GM12875 (cell line): ENCODE results near the gene ME3.

Source experiments
- H3K4me3 ChIP-seq: one replicate; pipeline ENCODE4 v1.5.1; 2011; ENCODE audit warnings: low read depth, low read length, control low read depth
- TF ChIP-seq, protein P1 (sequence below): IDR thresholded peaks from 2 replicates; pipeline ENCODE4 v1.5.1; 2011; ENCODE audit warnings: low read depth, mild to moderate bottlenecking, control low read depth, inconsistent platforms, low read length, moderate library complexity, borderline replicate concordance; ENCODE audit not compliant: insufficient read depth

The ME3 gene

DNA sequence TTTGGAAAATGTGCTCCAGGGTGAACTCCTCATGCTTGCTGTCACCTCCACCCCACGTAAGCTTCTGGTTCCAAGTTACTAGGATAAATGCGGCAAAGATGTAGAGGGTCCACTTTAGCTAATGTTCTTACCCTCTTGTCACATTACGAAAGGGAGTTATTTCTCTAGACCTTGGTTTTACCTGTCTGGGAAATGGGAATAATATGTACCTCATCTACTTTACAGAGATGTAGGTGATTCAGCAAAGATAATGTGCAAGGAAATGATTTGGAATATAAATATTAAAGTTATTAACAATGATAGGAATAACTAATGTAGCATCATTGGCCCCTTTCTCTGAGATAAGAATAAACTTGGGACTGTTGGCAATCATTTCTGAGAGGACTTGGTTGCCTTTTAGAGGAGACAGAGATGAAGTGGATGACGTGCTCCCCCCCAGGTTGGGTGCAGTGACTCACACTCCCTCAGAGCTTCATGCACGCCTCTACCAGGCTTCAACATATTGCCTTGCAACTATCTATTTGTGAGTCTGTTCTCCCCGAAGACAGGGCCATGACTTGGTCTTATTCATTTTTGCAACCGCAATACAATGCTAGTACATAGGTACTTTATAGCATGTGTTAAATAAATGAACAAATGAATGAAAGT, 97.1 kb downstream of the ME3 start:
- TF ChIP-seq, protein P1, sequence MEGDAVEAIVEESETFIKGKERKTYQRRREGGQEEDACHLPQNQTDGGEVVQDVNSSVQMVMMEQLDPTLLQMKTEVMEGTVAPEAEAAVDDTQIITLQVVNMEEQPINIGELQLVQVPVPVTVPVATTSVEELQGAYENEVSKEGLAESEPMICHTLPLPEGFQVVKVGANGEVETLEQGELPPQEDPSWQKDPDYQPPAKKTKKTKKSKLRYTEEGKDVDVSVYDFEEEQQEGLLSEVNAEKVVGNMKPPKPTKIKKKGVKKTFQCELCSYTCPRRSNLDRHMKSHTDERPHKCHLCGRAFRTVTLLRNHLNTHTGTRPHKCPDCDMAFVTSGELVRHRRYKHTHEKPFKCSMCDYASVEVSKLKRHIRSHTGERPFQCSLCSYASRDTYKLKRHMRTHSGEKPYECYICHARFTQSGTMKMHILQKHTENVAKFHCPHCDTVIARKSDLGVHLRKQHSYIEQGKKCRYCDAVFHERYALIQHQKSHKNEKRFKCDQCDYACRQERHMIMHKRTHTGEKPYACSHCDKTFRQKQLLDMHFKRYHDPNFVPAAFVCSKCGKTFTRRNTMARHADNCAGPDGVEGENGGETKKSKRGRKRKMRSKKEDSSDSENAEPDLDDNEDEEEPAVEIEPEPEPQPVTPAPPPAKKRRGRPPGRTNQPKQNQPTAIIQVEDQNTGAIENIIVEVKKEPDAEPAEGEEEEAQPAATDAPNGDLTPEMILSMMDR: no peak
- H3K4me3 ChIP-seq: no peak overlapping the region

DNA sequence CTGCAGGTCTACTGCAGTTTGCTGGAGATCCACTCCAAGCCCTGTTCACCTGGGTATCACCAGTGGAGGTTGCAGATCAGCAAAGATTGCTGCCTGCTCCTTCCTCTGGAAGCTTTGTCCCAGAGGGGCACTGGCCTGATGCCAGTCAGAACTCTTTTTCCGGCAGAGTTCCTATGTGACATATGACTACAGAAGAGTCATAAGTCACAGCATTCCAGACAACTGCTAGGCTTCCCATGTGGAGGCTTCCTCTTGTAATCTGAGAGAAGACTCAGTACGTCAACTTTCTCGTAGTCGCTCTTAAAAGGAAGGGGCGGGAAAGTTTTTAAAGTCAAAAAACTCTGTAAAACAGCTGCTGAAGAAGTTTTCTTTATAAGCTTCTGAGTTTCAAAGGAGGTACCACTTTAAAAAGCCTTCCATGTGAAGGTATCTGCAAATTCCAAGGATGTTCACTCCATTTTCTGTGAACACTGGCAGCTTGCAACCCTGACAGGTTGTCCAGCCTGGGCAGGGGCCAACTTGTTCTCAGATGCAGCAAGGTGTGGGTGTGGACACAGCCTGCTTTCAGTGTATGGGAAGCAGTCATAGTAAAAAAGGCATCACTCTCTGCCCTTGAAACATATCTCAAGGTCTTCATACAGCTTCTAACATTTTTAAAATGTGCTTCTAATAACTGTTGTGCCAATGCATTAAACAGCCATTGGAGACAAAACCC, 97.8 kb downstream of the ME3 start:
- TF ChIP-seq, protein P1: no peak
- H3K4me3 ChIP-seq: no peak overlapping the region

DNA sequence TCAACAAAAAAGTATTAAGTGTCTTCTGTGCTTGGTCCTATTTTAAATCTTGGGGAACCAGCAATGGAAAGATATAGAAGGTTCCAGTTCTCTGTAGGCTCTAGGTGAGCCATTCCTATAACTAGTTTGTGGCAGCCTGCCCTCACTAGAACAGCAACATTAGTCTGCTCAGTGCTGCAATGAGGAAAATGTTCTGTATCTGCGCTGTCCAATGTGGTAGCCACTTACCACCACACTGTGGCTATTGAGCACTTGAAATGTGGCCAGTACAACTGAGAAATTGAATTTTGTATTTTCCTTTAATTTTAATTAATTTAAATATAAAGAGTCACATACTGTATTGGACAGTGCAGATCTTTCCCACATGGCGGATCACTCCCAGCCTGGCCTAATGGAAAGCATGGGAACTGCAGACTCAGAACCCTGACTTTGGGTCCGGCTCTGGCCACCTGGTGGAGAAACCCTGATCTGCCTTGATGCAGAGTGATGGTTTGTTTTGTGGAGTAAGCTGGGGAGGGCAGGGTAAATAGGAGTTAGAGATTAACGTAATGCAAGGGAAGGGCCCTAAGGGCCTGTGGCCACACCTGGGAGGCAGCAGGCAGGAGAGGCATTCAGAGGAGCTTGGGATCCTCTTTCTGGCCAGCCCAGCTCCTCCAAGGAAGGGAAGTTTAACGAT, 101.0 kb downstream of the ME3 start:
- TF ChIP-seq, protein P1: 0 out of 2 replicates have a peak, but pooled peaks have one; percentile 36
- H3K4me3 ChIP-seq: no peak overlapping the region

DNA sequence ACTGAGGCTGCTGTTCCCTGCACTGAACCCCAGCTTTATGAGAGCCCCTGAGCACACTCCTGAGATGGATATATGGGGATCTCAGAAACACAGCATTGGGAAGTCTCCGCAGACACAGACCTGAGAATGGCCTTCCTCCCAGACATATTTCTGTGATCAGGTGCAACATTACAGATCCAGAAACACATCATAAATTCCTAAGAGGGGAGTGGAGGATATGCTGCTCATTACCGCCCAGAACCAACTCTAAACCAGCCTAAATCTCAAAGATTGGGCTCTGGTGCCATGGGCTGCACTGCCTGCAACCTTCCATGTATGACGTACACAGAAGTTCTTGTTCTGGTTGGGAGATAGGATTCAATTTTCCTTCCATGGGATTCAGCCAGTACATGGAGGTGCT, 102.0 kb downstream of the ME3 start:
- TF ChIP-seq, protein P1: no peak
- H3K4me3 ChIP-seq: no peak overlapping the region

DNA sequence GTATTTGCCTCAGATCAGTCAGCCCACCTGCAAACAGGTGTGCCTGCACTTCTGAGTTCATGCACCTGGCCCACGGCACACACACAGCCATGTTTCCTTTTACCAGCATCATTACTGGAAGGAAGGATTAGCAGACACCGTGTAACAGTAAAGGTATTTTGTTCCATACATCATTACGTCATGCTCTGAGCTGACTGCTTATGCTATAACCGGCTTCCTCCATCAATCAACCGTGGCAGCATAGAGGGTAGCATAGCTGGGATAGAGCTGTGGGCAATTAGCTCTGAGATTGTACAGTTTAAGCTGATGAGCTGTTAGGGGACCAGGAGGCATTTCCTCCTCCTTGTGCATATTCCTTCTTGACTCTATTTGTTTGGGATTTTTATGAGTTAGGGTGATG, 102.4 kb downstream of the ME3 start:
- H3K4me3 ChIP-seq: no peak overlapping the region
- TF ChIP-seq, protein P1: no peak

DNA sequence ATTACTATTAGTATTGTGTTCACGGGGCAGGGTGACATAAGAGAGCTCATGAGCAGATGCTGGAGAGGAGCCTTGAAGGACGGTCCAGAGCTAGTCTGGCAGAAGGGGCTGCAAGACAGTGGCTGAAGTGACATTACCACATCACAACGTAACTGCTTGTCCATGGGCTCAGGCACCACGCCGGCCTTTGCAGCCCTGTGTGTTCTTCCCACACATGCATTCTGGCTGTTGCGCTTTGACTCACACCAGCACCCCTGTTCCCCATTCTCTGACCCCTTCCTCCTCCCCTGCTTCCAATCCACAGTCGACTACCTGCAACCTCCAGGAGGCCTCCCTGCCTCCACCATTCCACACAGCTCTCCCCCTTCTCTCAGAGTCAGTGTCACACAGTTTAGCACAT, 103.3 kb downstream of the ME3 start:
- TF ChIP-seq, protein P1: no peak
- H3K4me3 ChIP-seq: no peak overlapping the region
